Activated T-cell treated with anti-CD3 and anti-CD28 coated beads, Interleukin-2, amount 50 U/mL, for 24 hours (primary cell): ENCODE results near the gene LYZL4.

ENCODE experiments used
- DNase-seq: peaks from one replicate; pipeline ENCODE4 v3.0.0-alpha.2; 2020
- H3K27ac Mint-ChIP-seq: 2 replicates; pipeline ENCODE4 v1.8.0; 2020; ENCODE audit warnings: mild to moderate bottlenecking, mixed read lengths
- H3K27me3 Mint-ChIP-seq: 2 replicates; pipeline ENCODE4 v1.8.0; 2020; ENCODE audit warnings: mixed read lengths
- H3K36me3 Mint-ChIP-seq: 2 replicates; pipeline ENCODE4 v1.8.0; 2020; ENCODE audit warnings: low read depth, mixed read lengths
- H3K4me1 Mint-ChIP-seq: 2 replicates; pipeline ENCODE4 v1.8.0; 2020; ENCODE audit warnings: low read depth, mixed read lengths
- H3K4me3 Mint-ChIP-seq: 2 replicates; pipeline ENCODE4 v1.8.0; 2020; ENCODE audit warnings: mild to moderate bottlenecking, moderate library complexity, mixed read lengths
- H3K9me3 Mint-ChIP-seq: 2 replicates; pipeline ENCODE4 v1.8.0; 2020; ENCODE audit warnings: mixed read lengths

LYZL4 gene

DNA sequence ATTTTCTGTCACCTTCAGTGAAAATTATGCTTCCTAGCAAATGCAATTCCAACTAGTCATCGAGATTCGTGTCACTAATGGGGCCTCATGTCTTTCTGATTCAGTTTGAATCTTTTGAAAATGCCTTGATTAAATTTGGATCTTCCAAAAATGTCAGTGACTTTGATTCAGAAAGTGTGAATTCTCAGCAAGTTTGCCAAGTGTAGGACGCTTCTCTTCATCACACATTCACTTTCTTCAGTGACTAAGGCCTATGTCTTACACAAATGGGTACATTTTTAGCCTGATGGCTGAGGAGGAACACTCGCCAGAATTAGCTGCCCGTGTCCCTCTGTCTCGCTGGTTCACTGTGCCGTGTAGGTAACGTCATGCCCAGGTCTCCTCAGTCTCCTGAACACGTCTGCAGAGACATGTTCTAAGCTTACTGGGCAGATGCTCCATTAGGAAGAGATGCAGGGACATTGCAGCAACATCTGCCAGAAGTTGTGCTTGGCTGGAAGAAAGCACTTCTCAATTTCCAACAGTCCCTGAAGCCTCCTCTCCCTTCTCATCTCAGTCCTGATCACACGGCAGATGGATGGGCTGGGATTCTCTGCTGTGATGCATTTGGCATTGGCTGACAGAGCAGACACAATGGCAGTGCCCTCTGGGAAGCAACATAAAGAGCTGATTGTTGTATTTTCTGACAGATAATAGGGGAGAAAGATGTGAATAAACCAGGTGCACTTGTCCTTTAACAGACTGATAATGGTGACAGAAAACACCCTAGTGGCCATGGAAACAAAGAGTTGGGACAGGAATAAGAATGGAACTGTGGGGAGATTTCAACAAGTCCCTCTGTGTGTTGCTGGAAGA lies 29.1 kb upstream of the LYZL4 start:
- H3K4me1 Mint-ChIP-seq, result peaks cover 1% of the 10 kb centered on the region
- peaks cover 2% of the 10 kb centered on the region for H3K27me3 Mint-ChIP-seq
- no peaks in the 10 kb centered on the region for H3K9me3 Mint-ChIP-seq
- no peak overlapping the region for H3K4me3 Mint-ChIP-seq
- H3K27ac Mint-ChIP-seq, result no peak overlapping the region
- no peak for DNase-seq
- H3K36me3 Mint-ChIP-seq, result no peaks in the 10 kb centered on the region

DNA sequence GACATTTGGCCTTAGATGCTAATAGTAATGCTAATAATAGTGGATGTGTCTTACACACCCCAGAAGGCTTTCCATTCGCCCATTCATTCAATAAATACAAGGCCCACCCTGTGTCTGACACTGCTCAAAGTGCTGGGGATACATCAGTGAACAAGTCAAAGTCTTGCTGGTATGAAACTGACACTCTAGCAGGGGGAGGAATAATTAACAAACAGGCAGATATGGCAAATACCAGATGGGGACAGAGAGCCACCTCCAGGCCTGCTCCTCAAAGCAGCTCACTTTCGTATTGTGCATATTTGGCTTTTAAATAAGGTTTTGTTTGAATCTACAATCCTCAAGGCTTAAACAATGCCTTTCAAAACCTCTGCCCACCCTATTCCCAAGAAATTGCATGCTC lies 28.3 kb upstream of the LYZL4 start:
- no peak for DNase-seq
- no peaks in the 10 kb centered on the region for H3K36me3 Mint-ChIP-seq
- H3K9me3 Mint-ChIP-seq, result no peaks in the 10 kb centered on the region
- peaks cover 2% of the 10 kb centered on the region for H3K27me3 Mint-ChIP-seq
- no peak overlapping the region for H3K4me3 Mint-ChIP-seq
- H3K4me1 Mint-ChIP-seq, result peaks cover under 1% of the 10 kb centered on the region
- no peak overlapping the region for H3K27ac Mint-ChIP-seq

DNA sequence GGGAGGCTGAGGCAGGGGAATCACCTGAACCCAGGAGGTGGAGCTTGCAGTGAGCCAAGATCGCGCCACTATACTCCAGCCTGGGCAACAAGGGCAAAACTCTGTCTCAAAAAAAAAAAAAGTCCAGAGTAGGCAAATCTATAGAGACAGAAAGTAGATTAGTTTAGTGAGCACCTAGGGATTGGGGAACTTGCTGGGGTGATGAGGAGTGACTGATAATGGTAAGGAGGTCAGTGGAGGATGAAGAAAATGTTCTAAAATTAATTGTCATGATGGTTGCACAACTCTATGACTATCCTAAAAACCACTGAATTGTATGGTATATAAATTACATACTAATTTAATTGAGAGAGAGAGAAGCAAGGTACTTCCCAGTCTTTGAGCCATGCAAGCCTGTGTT lies 27.8 kb upstream of the LYZL4 start:
- Mint-ChIP-seq H3K4me3 (no peak overlapping the region), H3K9me3 (no peaks in the 10 kb centered on the region), H3K36me3 (no peaks in the 10 kb centered on the region), H3K4me1 (no peaks in the 10 kb centered on the region), H3K27me3 (peaks cover 2% of the 10 kb centered on the region), H3K27ac (no peak overlapping the region)
- no peak for DNase-seq

DNA sequence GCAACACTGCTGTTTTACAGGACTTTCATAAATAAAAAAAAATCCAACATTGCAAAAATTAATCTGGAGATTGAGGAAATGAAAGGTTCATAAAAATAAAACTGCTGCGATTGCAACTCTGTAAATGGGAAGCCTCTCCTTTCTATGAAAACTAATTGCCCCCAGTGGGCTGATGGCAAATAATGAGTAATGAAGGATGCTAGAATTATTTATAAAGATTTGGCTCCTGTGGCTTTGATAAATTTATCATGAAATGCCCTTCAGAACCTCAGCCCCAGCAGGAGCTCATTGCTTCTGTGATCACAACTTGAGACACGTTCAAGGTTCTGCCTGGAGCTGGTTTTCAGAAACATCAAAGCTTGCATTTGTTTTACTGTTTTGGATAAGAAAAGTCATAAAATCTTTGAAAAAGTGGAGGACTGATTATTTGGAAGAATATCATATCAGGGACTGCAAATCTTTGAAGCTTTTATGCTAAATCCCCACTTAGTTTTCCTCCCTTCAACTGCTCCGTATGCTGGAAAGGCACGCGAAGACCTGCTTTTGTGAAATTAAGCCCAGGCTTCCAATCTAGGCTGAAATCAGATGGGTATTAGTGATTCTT lies 24.5 kb upstream of the LYZL4 start:
- peaks cover 23% of the 10 kb centered on the region for H3K9me3 Mint-ChIP-seq
- no peak for DNase-seq
- H3K4me1 Mint-ChIP-seq, result no peaks in the 10 kb centered on the region
- no peaks in the 10 kb centered on the region for H3K36me3 Mint-ChIP-seq
- H3K4me3 Mint-ChIP-seq, result no peak overlapping the region
- no peak overlapping the region for H3K27ac Mint-ChIP-seq
- peaks cover 12% of the 10 kb centered on the region for H3K27me3 Mint-ChIP-seq

DNA sequence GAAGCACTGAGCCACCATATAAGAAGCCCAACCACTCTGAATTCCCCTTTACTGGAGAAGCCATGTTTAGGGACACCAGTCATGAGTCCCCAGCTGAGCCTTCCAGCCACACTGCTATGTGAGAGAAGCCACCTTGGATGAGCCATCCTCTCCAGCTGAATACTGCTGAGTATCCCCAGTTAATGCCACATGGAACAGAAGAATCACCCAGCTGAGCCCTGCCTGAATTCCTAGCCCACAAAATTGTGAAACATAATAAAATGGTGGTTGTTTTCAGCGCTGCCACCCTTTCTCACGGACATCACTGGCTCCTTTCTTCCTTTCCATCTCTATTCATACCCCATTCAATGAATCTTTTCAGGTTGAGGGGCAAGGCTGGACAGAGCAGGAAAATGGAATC lies 22.1 kb upstream of the LYZL4 start:
- Mint-ChIP-seq H3K27me3 (peaks cover 27% of the 10 kb centered on the region), H3K4me3 (no peak overlapping the region), H3K4me1 (no peaks in the 10 kb centered on the region), H3K36me3 (no peaks in the 10 kb centered on the region), H3K27ac (no peak overlapping the region), H3K9me3 (peaks cover 23% of the 10 kb centered on the region)
- DNase-seq, result no peak

DNA sequence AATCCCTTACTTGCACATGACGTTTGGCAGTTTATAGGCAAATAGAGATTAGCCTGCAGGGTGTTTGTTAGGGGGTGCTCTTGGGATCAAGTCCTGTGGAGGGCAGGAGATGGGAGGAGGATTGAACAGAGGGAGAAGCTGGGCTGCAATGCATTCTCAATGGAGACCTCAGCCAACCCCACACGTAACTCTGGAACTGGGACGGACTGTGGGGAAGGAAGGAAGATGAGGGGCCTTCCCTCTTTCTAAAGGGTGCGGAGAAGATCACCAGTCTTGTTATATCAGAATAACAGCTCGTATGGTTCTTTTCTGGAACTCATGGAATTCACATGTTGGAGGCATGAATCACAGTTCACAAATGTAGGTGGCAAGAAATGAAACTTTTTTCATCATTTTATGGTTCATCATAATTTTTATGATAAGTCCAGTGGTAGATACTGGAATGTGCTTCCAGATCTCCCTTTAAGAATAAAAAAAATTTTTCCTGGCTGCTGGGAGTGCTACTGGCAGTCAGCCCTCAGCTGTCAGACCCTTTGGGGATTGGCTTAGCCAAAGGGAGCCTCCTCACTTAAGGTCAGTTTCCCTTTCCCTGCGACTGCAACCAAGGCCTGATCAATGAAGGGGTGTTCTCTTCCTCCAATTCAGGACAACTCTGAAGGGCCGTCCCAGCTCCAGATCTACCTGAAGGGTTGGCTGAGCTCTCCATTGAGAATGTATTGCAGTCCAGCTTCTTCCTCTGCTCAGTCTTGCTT lies 20.5 kb upstream of the LYZL4 start:
- H3K27ac Mint-ChIP-seq, result no peak overlapping the region
- no peak overlapping the region for H3K4me3 Mint-ChIP-seq
- no peaks in the 10 kb centered on the region for H3K4me1 Mint-ChIP-seq
- peaks cover 23% of the 10 kb centered on the region for H3K9me3 Mint-ChIP-seq
- H3K27me3 Mint-ChIP-seq, result peaks cover 27% of the 10 kb centered on the region
- H3K36me3 Mint-ChIP-seq, result no peaks in the 10 kb centered on the region
- DNase-seq, result no peak

DNA sequence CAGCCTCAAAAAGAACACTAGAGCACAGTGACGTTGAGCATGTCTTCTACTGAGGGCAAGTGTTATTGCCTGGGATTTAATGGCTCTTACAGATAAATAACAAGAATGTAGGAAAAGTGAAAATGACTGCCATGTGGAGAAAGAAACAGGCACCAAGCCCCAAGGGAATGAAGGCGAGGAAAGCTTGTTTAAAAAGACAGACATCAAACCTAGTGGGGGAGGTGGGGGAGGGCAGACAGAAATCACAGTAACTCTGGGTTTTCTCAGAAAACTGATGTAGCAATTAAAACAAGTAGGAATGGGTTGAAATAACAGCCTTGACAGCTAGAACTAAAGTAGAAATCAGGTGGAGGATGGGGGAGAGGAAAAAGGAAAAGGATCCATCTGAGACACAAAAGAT lies 18.4 kb upstream of the LYZL4 start:
- Mint-ChIP-seq H3K9me3 (peaks cover 23% of the 10 kb centered on the region), H3K27ac (no peak overlapping the region), H3K4me3 (no peak overlapping the region), H3K36me3 (no peaks in the 10 kb centered on the region), H3K4me1 (no peaks in the 10 kb centered on the region), H3K27me3 (peaks cover 27% of the 10 kb centered on the region)
- DNase-seq, result no peak

DNA sequence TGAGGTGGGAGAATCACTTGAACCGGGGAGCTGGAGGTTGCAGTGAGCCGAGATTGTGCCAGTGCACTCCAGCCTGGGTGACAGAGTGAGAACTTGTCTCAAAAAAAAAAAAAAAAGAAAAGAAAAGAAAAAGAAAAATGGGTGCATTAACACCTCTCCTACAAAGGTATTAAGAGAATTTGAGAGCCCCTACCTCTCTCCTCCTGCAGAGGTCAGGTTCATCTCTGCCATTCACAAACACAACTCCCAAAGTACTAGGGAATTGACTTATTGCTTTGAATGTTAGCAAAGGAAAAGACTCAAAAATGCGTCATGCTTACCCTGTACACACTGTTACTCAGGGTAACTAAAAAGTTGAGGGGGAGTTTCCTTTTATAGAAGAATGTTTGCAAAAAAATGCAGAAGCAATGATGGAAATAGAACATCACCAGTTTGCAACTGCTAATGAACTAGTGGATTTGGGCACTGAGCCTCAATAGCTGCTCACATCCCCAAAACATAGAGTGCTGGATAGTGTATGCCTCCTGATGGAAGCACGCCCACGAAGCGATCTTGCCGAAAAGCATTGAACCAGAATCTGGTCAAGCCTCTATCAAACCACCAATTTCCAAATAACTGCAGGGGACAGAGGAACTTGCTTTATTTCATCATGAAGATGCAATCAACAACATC lies 15.5 kb upstream of the LYZL4 start:
- peaks cover 18% of the 10 kb centered on the region for H3K27me3 Mint-ChIP-seq
- H3K36me3 Mint-ChIP-seq, result no peaks in the 10 kb centered on the region
- H3K4me1 Mint-ChIP-seq, result no peaks in the 10 kb centered on the region
- no peak for DNase-seq
- H3K9me3 Mint-ChIP-seq, result peaks cover 2% of the 10 kb centered on the region
- H3K27ac Mint-ChIP-seq, result no peak overlapping the region
- H3K4me3 Mint-ChIP-seq, result no peak overlapping the region

DNA sequence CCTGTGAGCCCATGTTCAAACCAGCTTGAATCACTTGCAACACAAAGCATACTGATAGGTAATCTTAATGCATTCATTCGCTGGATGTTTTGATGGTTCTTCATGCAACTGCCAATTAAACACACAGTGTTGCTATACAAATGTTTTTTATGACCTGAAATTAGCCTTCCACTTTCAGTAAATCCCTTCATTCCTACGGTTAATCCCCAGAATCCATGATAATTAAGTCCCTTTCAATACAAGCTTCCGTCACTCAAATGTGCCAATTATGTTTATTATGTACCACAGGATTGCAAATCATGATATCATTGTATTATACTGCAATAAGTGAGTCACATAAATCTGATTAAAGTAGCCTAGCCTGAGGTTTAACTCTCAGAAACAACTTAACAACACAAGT lies 14.5 kb upstream of the LYZL4 start:
- H3K36me3 Mint-ChIP-seq, result no peaks in the 10 kb centered on the region

DNA sequence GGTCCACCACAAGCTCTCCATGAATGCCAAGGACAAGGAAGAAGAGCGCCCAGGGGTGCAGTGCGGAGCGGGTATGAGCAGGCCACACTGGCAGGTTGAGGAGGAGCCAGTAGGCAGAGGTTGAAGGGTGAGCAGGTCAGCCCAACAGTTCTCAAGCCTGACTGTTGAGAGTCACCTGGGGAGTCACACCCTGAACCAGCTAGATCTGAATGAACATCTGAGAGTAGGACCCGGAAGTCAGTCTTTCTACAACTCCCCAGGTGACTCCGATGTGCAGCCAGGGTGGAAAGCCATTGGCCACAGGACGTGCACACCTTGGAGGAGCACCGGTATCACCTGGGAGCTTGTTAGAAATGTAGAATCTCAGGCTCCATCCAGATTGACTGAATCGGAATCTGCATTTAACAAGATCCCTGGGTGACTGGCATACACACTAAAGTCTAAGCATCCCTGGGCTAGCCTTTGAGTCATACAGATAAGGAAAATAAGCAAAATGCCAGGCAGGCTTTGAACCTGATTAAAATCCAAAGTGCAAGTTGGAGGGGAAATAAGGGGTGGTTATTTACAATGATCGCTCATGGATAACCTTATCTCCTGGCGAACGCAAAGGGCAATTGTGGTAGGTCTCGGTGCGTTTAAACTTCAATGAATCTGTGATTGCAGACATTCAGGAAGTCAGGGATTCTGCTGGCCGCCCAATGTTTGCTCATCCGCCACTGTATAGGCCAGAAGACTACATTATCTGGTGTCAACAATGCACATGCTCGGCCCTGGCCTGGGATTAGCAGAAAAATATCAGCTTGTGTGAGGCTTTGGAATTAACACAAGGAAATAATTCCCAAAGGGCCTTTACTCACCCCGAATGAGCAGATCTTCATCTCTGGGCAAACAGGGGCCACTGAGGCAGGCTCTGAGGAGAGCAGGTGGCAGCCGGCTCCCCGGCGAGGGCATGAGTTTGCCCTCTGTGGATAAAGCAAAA lies 11.7 kb upstream of the LYZL4 start:
- Mint-ChIP-seq H3K9me3 (no peaks in the 10 kb centered on the region), H3K27ac (no peak overlapping the region), H3K4me1 (no peaks in the 10 kb centered on the region)

More for the DNA sequence above, 14.5 kb upstream of the LYZL4 start:
- H3K27ac Mint-ChIP-seq, result no peak overlapping the region
- H3K4me1 Mint-ChIP-seq, result no peaks in the 10 kb centered on the region
- H3K4me3 Mint-ChIP-seq, result no peak overlapping the region
- no peak for DNase-seq
- H3K9me3 Mint-ChIP-seq, result no peaks in the 10 kb centered on the region
- H3K27me3 Mint-ChIP-seq, result peaks cover 15% of the 10 kb centered on the region

DNA sequence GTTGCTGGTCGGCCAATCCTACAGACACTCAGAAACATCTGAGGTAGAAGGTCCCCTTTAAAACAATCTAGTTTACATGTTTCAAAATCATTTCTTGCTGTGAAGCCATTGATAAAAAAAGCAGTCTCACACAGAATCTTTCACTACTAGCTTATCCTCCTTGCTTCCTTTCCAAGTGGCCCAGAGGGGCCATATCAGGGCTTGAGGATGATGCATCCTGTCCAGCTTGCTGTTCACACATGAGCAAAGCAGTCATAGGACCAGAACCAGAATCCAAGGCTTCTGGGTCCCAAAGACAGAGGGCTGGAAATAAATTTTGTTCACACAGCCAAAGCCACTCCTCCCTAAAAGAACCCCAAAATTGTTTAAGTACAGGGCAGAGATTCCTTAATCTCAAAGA lies 9.2 kb upstream of the LYZL4 start:
- Mint-ChIP-seq H3K27ac (no peak overlapping the region), H3K4me1 (no peaks in the 10 kb centered on the region), H3K9me3 (no peaks in the 10 kb centered on the region), H3K36me3 (no peaks in the 10 kb centered on the region), H3K4me3 (no peak overlapping the region), H3K27me3 (no peaks in the 10 kb centered on the region)
- DNase-seq, result no peak

More for the DNA sequence above, 11.7 kb upstream of the LYZL4 start:
- no peak for DNase-seq
- H3K36me3 Mint-ChIP-seq, result no peaks in the 10 kb centered on the region
- H3K27me3 Mint-ChIP-seq, result no peaks in the 10 kb centered on the region
- H3K4me3 Mint-ChIP-seq, result no peak overlapping the region

DNA sequence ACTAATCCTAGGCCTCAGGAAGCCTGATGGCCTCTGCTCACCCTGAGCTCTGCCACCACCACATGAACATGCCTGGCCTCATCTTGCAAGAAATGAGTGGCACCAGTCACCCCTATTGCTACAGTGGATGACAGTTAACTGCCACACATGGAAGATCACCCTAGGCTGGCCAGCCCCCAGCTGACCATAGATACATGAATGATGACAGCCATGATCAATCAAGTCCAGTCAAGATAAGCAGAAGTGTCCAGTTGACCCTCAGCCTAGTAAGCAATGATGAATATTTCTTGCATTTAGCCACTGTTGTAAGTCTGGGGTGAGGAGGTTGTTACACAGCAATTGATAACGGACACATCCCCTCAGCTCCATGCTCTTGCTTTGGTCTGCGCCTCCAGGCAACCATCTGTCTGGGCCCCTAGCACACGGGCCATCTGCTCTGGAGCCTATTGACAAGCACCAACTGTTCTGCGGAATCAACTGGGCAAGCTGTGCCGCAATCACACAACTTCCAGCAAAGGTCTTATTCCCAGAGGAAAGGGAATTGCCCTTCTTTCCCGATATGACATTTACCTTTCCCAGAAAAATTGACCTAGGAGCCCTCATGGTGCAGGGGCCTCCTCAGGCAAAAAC lies 2.2 kb upstream of the LYZL4 start:
- no peak for DNase-seq
- Mint-ChIP-seq H3K4me3 (no peak overlapping the region), H3K27ac (no peak overlapping the region), H3K36me3 (no peaks in the 10 kb centered on the region), H3K27me3 (no peaks in the 10 kb centered on the region), H3K9me3 (no peaks in the 10 kb centered on the region), H3K4me1 (no peaks in the 10 kb centered on the region)

DNA sequence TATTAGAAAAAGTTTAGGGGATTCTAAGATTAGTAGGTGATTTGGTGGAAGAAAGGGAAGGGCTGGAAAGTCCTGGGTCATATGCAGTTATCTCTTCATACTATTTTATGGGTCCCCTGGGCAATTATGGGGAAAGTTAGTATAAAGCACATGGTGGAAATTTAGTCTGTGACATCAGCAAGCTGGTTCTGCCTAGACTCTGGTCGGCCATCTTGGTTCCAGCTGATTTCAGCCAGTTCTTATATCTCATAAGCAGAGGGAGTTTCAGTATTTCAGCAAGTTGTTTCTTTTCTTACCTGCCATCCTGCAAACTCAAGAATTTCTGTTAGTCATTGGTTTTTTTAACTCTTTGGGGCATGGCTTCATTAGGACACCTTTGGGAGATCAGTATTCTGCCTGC lies 1.0 kb upstream of the LYZL4 start:
- Mint-ChIP-seq H3K27ac (no peak overlapping the region), H3K9me3 (no peaks in the 10 kb centered on the region), H3K4me3 (no peak overlapping the region), H3K27me3 (no peaks in the 10 kb centered on the region), H3K36me3 (no peaks in the 10 kb centered on the region), H3K4me1 (no peaks in the 10 kb centered on the region)
- no peak for DNase-seq
